ELF-1 (cell line): ENCODE data around the gene TMEM139.
"Not testable (repeated sequence)": the region's sequence is repeated elsewhere in the genome, so short reads cannot be mapped to it uniquely, and the experiment has no call there.

ENCODE experiments used
- DNase-seq: peaks from one replicate; pipeline ENCODE4 v3.0.0-alpha.2; 2016; ENCODE audit warnings: low read depth, low spot score

Gene TMEM139

GRCh38 chr7:143258831-143259230 is 25.9 kb upstream of the TMEM139 start:
- DNase-seq = no peak

- no peak for DNase-seq
These were observed 25.0 kb upstream of the TMEM139 start for GRCh38 chr7:143259765-143260164.

- no peak for DNase-seq
These were observed 22.9 kb upstream of the TMEM139 start for GRCh38 chr7:143261901-143262300.

GRCh38 chr7:143263266-143264195 is 21.2 kb upstream of the TMEM139 start, which contains the start of gene GSTK1:
Gene GSTK1, plus strand, starts transcription at chr7:143263441. Its CDS starts 73 bp downstream, at chr7:143263514.
- peak; percentile 83 for DNase-seq

GRCh38 chr7:143264196-143264568 is 20.6 kb upstream of the TMEM139 start:
- not testable (repeated sequence) for DNase-seq

- DNase-seq = no peak
These were observed 19.6 kb upstream of the TMEM139 start for GRCh38 chr7:143265017-143265693.

GRCh38 chr7:143269251-143269650 is 15.5 kb upstream of the TMEM139 start:
- no peak for DNase-seq

GRCh38 chr7:143271240-143271639 is 13.5 kb upstream of the TMEM139 start:
- no peak for DNase-seq

- DNase-seq = no peak
These were observed 11.9 kb upstream of the TMEM139 start for GRCh38 chr7:143272871-143273270.

- no peak for DNase-seq
These were observed 5.3 kb upstream of the TMEM139 start for GRCh38 chr7:143279186-143280098.

- no peak for DNase-seq
These were observed 4.6 kb upstream of the TMEM139 start for GRCh38 chr7:143280160-143280559.

- no peak for DNase-seq
These were observed 4.2 kb upstream of the TMEM139 start for GRCh38 chr7:143280566-143280965.

GRCh38 chr7:143281529-143281928 is 3.2 kb upstream of the TMEM139 start:
- DNase-seq = no peak

- no peak for DNase-seq
These were observed 2.6 kb upstream of the TMEM139 start for GRCh38 chr7:143282124-143282523.

GRCh38 chr7:143283381-143283780 is 1.4 kb upstream of the TMEM139 start:
- peak; percentile 63 for DNase-seq

GRCh38 chr7:143285470-143285778 is 666 bp downstream of the TMEM139 start:
- peak; percentile 61 for DNase-seq

GRCh38 chr7:143285806-143286521 is 1.2 kb downstream of the TMEM139 start:
- DNase-seq = no peak

- DNase-seq = no peak
These were observed 1.7 kb downstream of the TMEM139 start for GRCh38 chr7:143286522-143286890.

- DNase-seq = no peak
These were observed 2.7 kb downstream of the TMEM139 start for GRCh38 chr7:143287339-143287934.

- peak; percentile 98 for DNase-seq
These were observed 3.4 kb downstream of the TMEM139 start, which contains the start of gene CASP2 for GRCh38 chr7:143287935-143288826. Gene CASP2, plus strand, starts transcription at chr7:143288351. Its CDS starts 105 bp downstream, at chr7:143288456.
